H1 (cell line): ENCODE measurements around the gene CCDC7. TPM values are rescaled to one million over a fixed set of nuclear protein-coding genes. Genes with fewer than 3 reads are reported as not detected.
"Not testable (repeated sequence)": the region's sequence is repeated elsewhere in the genome, so short reads cannot be mapped to it uniquely, and the experiment has no call there.

Source experiments
- CTCF ChIA-PET: fragments of 300-600 bp; sonication (Branson Sonifier 250); formaldehyde crosslinking; loops from one replicate; lab custom pipeline; 2021; ENCODE audit not compliant: partially characterized antibody; lab: Charles Lee
- POLR2A ChIA-PET: fragments of 300-600 bp; sonication (Branson Sonifier 250); formaldehyde crosslinking; loops from one replicate; lab custom pipeline; 2021; ENCODE audit warnings: inconsistent platforms; ENCODE audit not compliant: partially characterized antibody; lab: Charles Lee
- DNase-seq, 2 experiments: peaks; one replicate each; pipeline versions ENCODE4 v3.0.0 to v3.0.0-alpha.2; 2010 to 2022; ENCODE audit warnings: low spot score in 2 of 2, low read depth in 1 of 2, mixed read lengths in 1 of 2
- FAIRE-seq: peaks from 2 replicates; lab custom pipeline; 2011; peaks lifted over from hg19 to GRCh38; lab: Jason Lieb, UNC
- H2AFZ ChIP-seq: 2 replicates; pipeline ENCODE4 v1.8.1; 2012; ENCODE audit warnings: low read length, inconsistent platforms
- H2AK5ac ChIP-seq: 2 replicates; pipeline ENCODE4 v1.6.1; 2013; ENCODE audit warnings: low read depth, low read length
- H2BK120ac ChIP-seq: replicated peaks from 2 replicates; pipeline ENCODE3; 2013; ENCODE audit warnings: low read depth, low read length, inconsistent platforms
- H2BK12ac ChIP-seq: 2 replicates; pipeline ENCODE4 v1.6.1; 2013; ENCODE audit warnings: low read depth, low read length
- H2BK15ac ChIP-seq: 2 replicates; pipeline ENCODE4 v1.6.1; 2013; ENCODE audit warnings: low read length
- H2BK20ac ChIP-seq: 2 replicates; pipeline ENCODE4 v1.6.1; 2013; ENCODE audit warnings: low read length
- H2BK5ac ChIP-seq: 2 replicates; pipeline ENCODE4 v1.6.1; 2013; ENCODE audit warnings: low read depth, low read length
- H3K14ac ChIP-seq: 2 replicates; pipeline ENCODE4 v1.6.1; 2013; ENCODE audit warnings: inconsistent platforms; ENCODE audit not compliant: insufficient read length
- H3K18ac ChIP-seq: 2 replicates; pipeline ENCODE4 v1.6.1; 2013; ENCODE audit warnings: low read length; ENCODE audit errors: extremely low read depth
- H3K23ac ChIP-seq: 2 replicates; pipeline ENCODE4 v1.6.1; 2013; ENCODE audit warnings: inconsistent platforms; ENCODE audit not compliant: insufficient read length
- H3K23me2 ChIP-seq: 2 replicates; pipeline ENCODE4 v1.6.1; 2013; ENCODE audit warnings: low read depth, low read length
- H3K27ac ChIP-seq: 2 replicates; pipeline ENCODE4 v1.6.1; 2011; ENCODE audit warnings: low read depth, low read length, inconsistent platforms
- H3K27me3 ChIP-seq, 4 experiments: replicated peaks in 1 of 4; 1 replicate in 1 of 4; 2 replicates in 3 of 4; pipeline versions ENCODE4 v1.6.1 to v1.8.1; 2011 to 2013; ENCODE audit warnings: low read length in 3 of 4, mild to moderate bottlenecking in 3 of 4, inconsistent platforms in 2 of 4, mixed read lengths in 2 of 4, moderate library complexity in 1 of 4; ENCODE audit not compliant: control insufficient read depth in 3 of 4, insufficient read depth in 3 of 4; ENCODE audit errors: extremely low read depth in 1 of 4
- H3K36me3 ChIP-seq, 4 experiments: 2 replicates each; pipeline versions ENCODE4 v1.6.1 to v1.8.1; 2011 to 2013; ENCODE audit warnings: mild to moderate bottlenecking in 4 of 4, low read length in 3 of 4, moderate library complexity in 2 of 4, control low read depth in 1 of 4, inconsistent platforms in 1 of 4; ENCODE audit not compliant: insufficient read depth in 4 of 4, control insufficient read depth in 2 of 4
- H3K4ac ChIP-seq: replicated peaks from 2 replicates; pipeline ENCODE3; 2013; ENCODE audit warnings: low read length, low read depth, mixed read lengths, inconsistent platforms; ENCODE audit not compliant: insufficient read length
- H3K4me1 ChIP-seq, 4 experiments: replicated peaks in 1 of 4; 1 replicate in 1 of 4; 2 replicates in 3 of 4; pipeline versions ENCODE4 v1.6.1 to v1.8.1; 2011 to 2013; ENCODE audit warnings: low read length in 3 of 4, inconsistent platforms in 2 of 4, mixed read lengths in 1 of 4; ENCODE audit not compliant: insufficient read depth in 4 of 4, control insufficient read depth in 3 of 4
- H3K4me2 ChIP-seq, 2 experiments: 2 replicates each; pipeline versions ENCODE4 v1.6.1 to v1.8.1; 2011 to 2013; ENCODE audit warnings: low read depth in 2 of 2, low read length in 2 of 2, control low read depth in 1 of 2, inconsistent platforms in 1 of 2, mild to moderate bottlenecking in 1 of 2; ENCODE audit not compliant: insufficient read depth in 1 of 2
- H3K4me3 ChIP-seq, 4 experiments: fragments of 200-600, 300-600 bp in 1 of 4; sonication (generic), shearing (Covaris generic), sonication (Bioruptor Twin) in 1 of 4; 2 replicates each; pipeline versions ENCODE4 v1.5.1 to v1.8.1; 2011 to 2016; ENCODE audit warnings: low read length in 4 of 4, low read depth in 3 of 4, control low read depth in 2 of 4, inconsistent platforms in 2 of 4, mild to moderate bottlenecking in 2 of 4, mixed read lengths in 1 of 4, moderate library complexity in 1 of 4; ENCODE audit not compliant: insufficient read depth in 2 of 4; ENCODE audit errors: extremely low read depth in 1 of 4
- H3K56ac ChIP-seq: replicated peaks from 2 replicates; pipeline ENCODE3; 2013; ENCODE audit warnings: low read depth, mild to moderate bottlenecking, mixed read lengths, low read length, inconsistent platforms; ENCODE audit not compliant: insufficient read length
- H3K79me1 ChIP-seq: 2 replicates; pipeline ENCODE4 v1.6.1; 2013; ENCODE audit warnings: low read depth, low read length, control low read depth
- H3K79me2 ChIP-seq, 2 experiments: 2 replicates each; pipeline versions ENCODE4 v1.6.1 to v1.8.1; 2012 to 2013; ENCODE audit warnings: low read length in 2 of 2, mild to moderate bottlenecking in 2 of 2, inconsistent platforms in 1 of 2; ENCODE audit not compliant: insufficient read depth in 2 of 2, control insufficient read depth in 1 of 2
- H3K9ac ChIP-seq, 4 experiments: replicated peaks in 1 of 4; 1 replicate in 1 of 4; 2 replicates in 3 of 4; pipeline versions ENCODE4 v1.6.1 to v1.8.1; 2011 to 2013; ENCODE audit warnings: low read depth in 3 of 4, low read length in 3 of 4, control low read depth in 2 of 4, mild to moderate bottlenecking in 2 of 4, moderate library complexity in 2 of 4, inconsistent platforms in 1 of 4; ENCODE audit errors: extremely low read depth in 1 of 4
- H3K9me3 ChIP-seq, 2 experiments: 2 replicates each; pipeline versions ENCODE4 v1.6.1 to v1.8.1; 2012 to 2013; ENCODE audit warnings: mild to moderate bottlenecking in 2 of 2, moderate library complexity in 2 of 2, control low read depth in 1 of 2, inconsistent platforms in 1 of 2, low read depth in 1 of 2, low read length in 1 of 2, mixed read lengths in 1 of 2; ENCODE audit not compliant: insufficient read depth in 2 of 2
- H4K20me1 ChIP-seq, 2 experiments: replicated peaks in 1 of 2; 2 replicates each; pipeline versions ENCODE3 to v1.8.1; 2011 to 2013; ENCODE audit warnings: inconsistent platforms in 2 of 2, low read length in 2 of 2, mild to moderate bottlenecking in 1 of 2; ENCODE audit not compliant: insufficient read depth in 2 of 2, control insufficient read depth in 1 of 2
- H4K5ac ChIP-seq: 2 replicates; pipeline ENCODE4 v1.6.1; 2013; ENCODE audit warnings: low read length, low read depth, mixed read lengths, inconsistent platforms; ENCODE audit not compliant: insufficient read length
- H4K8ac ChIP-seq: 2 replicates; pipeline ENCODE4 v1.8.0; 2013; ENCODE audit warnings: mild to moderate bottlenecking, moderate library complexity, low read length, inconsistent platforms; ENCODE audit not compliant: insufficient read depth; ENCODE audit errors: extremely low read depth
- H4K91ac ChIP-seq: replicated peaks from 2 replicates; pipeline ENCODE3; 2013; ENCODE audit warnings: low read length, mixed read lengths, inconsistent platforms; ENCODE audit not compliant: insufficient read length
- RAD21 ChIP-seq, 2 experiments: IDR thresholded peaks in 1 of 2; conservative IDR thresholded peaks in 1 of 2; 2 replicates each; pipeline ENCODE4 v1.6.1; 2011; ENCODE audit warnings: low read depth in 2 of 2, low read length in 2 of 2, improper control_type of control experiment in 1 of 2, inconsistent platforms in 1 of 2, mild to moderate bottlenecking in 1 of 2, moderate library complexity in 1 of 2
- WGBS, 2 experiments: shearing (Covaris generic) in 1 of 2; methylation state at CpG; one replicate each; pipeline versions ENCODE4 v1.1.6 to v1.1.7; 2013 to 2015; ENCODE audit warnings: low lambda C conversion rate in 2 of 2, mixed read lengths in 2 of 2, inconsistent platforms in 1 of 2, low coverage in 1 of 2, missing lambda C conversion rate in 1 of 2; ENCODE audit not compliant: insufficient replicate concordance in 2 of 2, insufficient coverage in 1 of 2, insufficient read length in 1 of 2; ENCODE audit errors: extremely low coverage in 1 of 2, missing lambda C conversion rate in 1 of 2; 5-methylcytosine and 5-hydroxymethylcytosine counted together
- polyA plus RNA-seq, 7 experiments: library from polyadenylated mRNA; depleted of rRNA in 3 of 7; stranded (reverse) in 5 of 7; unstranded in 2 of 7; fragments of >200 nt in 5 of 7; fragments of 200-250 nt in 2 of 7; gene quantifications; 1 replicate in 5 of 7; 2 replicates in 1 of 7; 4 replicates in 1 of 7; pipeline versions ENCODE4 v1.2.1 to v1.2.3, GENCODE V29; 2011 to 2013; ENCODE audit warnings: missing spikeins in 2 of 7, mixed read lengths in 2 of 7
- total RNA-seq: library from RNA; stranded (reverse); fragmentation: NEBNext Ultra II Directional; extraction: Animal tissue kit (Norgen Biotek cat#: 25700); gene quantifications from 2 replicates; pipeline ENCODE4 v1.2.1, GENCODE V29; 2021

Gene CCDC7
- total and polyA plus RNA-seq, 2 of the 8 experiments (the other 6 are each of a cell fraction or from before 2014, with no cell fraction given): 0.18 to 0.74 TPM

DNA sequence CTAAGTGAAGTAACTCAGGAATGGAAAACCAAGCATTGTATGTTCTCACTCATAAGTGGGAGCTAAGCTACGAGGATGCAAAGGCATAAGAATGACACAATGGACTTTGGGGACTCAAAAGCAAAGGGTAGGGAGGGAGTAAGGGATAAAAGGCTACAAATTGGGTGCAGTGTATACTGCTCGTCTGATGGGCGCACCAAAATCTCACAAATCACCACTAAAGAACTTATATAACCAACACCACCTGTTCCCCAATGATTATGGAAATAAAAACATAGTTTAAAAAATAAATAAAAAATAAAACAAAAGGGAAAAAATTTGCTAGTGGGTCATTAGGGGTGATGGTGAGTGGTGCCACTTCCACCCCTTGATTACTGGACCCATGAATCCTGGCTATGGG, 351.5 kb downstream of the CCDC7 start:
- not testable (repeated sequence) for H4K5ac ChIP-seq, H3K27ac ChIP-seq, H2BK5ac ChIP-seq, H3K14ac ChIP-seq, FAIRE-seq, H2AK5ac ChIP-seq, H3K79me2 ChIP-seq, H3K56ac ChIP-seq, H3K4me2 ChIP-seq, H2BK12ac ChIP-seq, H2BK120ac ChIP-seq, H2AFZ ChIP-seq, H4K20me1 ChIP-seq
- WGBS, 2 experiments: 86% methylated on average over 3 of the region's 3 CpGs; no CpG with 5 or more reads in 1 of the 2 experiments
- 0 out of 4 replicates have a peak, but pooled peaks have one; percentile 11 to 14 for TF ChIP-seq RAD21 (IDR thresholded peaks at IDR 0.05 in 1 of 2, conservative IDR thresholded peaks at IDR 0.05 in 1 of 2; ENCODE audit: low read depth in 2 of 2, low read length in 2 of 2)
- TF ChIP-seq, all 59 proteins: peak for 1; not testable (repeated sequence) for 58
- H3K4ac ChIP-seq, H3K9me3 ChIP-seq, H4K91ac ChIP-seq, H4K8ac ChIP-seq, CTCF ChIA-PET, H3K23me2 ChIP-seq, H3K18ac ChIP-seq, H3K9ac ChIP-seq, H3K79me1 ChIP-seq, H3K36me3 ChIP-seq, DNase-seq, H3K23ac ChIP-seq, H3K27me3 ChIP-seq, H2BK15ac ChIP-seq, H3K4me1 ChIP-seq, H2BK20ac ChIP-seq, H3K4me3 ChIP-seq, POLR2A ChIA-PET: not testable (repeated sequence)
